Neural cell (in vitro differentiated cells): ENCODE data around the gene CADM1. TPM values are rescaled to one million over a fixed set of nuclear protein-coding genes. Genes with fewer than 3 reads are reported as not detected.

Experiments
- H2AFZ ChIP-seq: fragments of 200-600, 300-800 bp; sonication (generic), shearing (Covaris generic); 2 replicates; pipeline ENCODE4 v1.6.0; 2014; ENCODE audit warnings: low read depth, mild to moderate bottlenecking, antibody characterized with exemption, low read length, moderate library complexity
- H3F3A ChIP-seq: fragments of 200-600 bp; shearing (Covaris generic); 2 replicates; pipeline ENCODE4 v1.6.1; 2016; ENCODE audit warnings: mild to moderate bottlenecking, moderate library complexity, mixed read lengths, antibody characterized with exemption, low read length; ENCODE audit not compliant: insufficient read depth, poor library complexity, severe bottlenecking
- H3K27ac ChIP-seq: fragments of 200-600, 300-800 bp; sonication (generic), shearing (Covaris generic); 2 replicates; pipeline ENCODE4 v1.5.1; 2014; ENCODE audit warnings: mild to moderate bottlenecking, low read length, moderate library complexity
- H3K27me3 ChIP-seq: fragments of 300-800, 200-600 bp; sonication (generic), shearing (Covaris generic); 2 replicates; pipeline ENCODE4 v1.6.0; 2014; ENCODE audit warnings: mild to moderate bottlenecking, low read depth, low read length, moderate library complexity; ENCODE audit not compliant: insufficient read depth
- H3K36me3 ChIP-seq: fragments of 300-800, 200-600 bp; sonication (generic), shearing (Covaris generic); 2 replicates; pipeline ENCODE4 v1.5.1; 2014; ENCODE audit warnings: mild to moderate bottlenecking, antibody characterized with exemption, low read length, moderate library complexity; ENCODE audit not compliant: insufficient read depth
- H3K4me2 ChIP-seq: fragments of 300-800, 200-600 bp; sonication (generic), shearing (Covaris generic); 2 replicates; pipeline ENCODE4 v1.6.0; 2014; ENCODE audit warnings: mild to moderate bottlenecking, low read length
- H3K4me3 ChIP-seq: fragments of 300-800, 200-600 bp; sonication (generic), shearing (Covaris generic); 2 replicates; pipeline ENCODE4 v1.5.1; 2014; ENCODE audit warnings: mild to moderate bottlenecking, low read length, moderate library complexity
- H3K79me2 ChIP-seq: fragments of 200-600 bp; shearing (Covaris generic); replicated peaks from 2 replicates; pipeline ENCODE4 v1.6.0; 2014; ENCODE audit warnings: mild to moderate bottlenecking, low read length, moderate library complexity; ENCODE audit not compliant: insufficient read depth
- H3K9ac ChIP-seq: fragments of 300-800, 200-600 bp; sonication (generic), shearing (Covaris generic); 2 replicates; pipeline ENCODE4 v1.6.1; 2016; ENCODE audit warnings: mild to moderate bottlenecking, low read length, mixed read lengths
- H3K9me2 ChIP-seq: fragments of 200-600 bp; shearing (Covaris generic); 2 replicates; pipeline ENCODE4 v1.6.1; 2016; ENCODE audit warnings: mild to moderate bottlenecking, low read length, mixed read lengths; ENCODE audit not compliant: insufficient read depth
- H3K9me3 ChIP-seq: fragments of 200-600, 300-800 bp; sonication (generic), shearing (Covaris generic); 2 replicates; pipeline ENCODE4 v1.6.1; 2016; ENCODE audit warnings: mild to moderate bottlenecking, mixed run types, low read length, moderate library complexity, mixed read lengths
- H4K20me1 ChIP-seq: fragments of 200-600 bp; shearing (Covaris generic); 2 replicates; pipeline ENCODE4 v1.6.1; 2016; ENCODE audit warnings: mild to moderate bottlenecking, mixed run types; ENCODE audit not compliant: insufficient read depth
- EP300 ChIP-seq: fragments of 450-650 bp; conservative IDR thresholded peaks from 2 replicates; pipeline ENCODE4 v1.6.1; 2014; ENCODE audit warnings: antibody characterized with exemption, mild to moderate bottlenecking, moderate library complexity; ENCODE audit not compliant: poor library complexity, severe bottlenecking
- EZH2 ChIP-seq: fragments of 200-600, 300-800 bp; shearing (Covaris generic), sonication (generic); IDR thresholded peaks from 2 replicates; pipeline ENCODE4 v1.6.1; 2014; ENCODE audit warnings: antibody characterized with exemption, low read length, borderline replicate concordance, mild to moderate bottlenecking; ENCODE audit not compliant: insufficient read depth, poor library complexity, severe bottlenecking
- MXI1 ChIP-seq: fragments of 450-650 bp; conservative IDR thresholded peaks from 2 replicates; pipeline ENCODE4 v1.6.1; 2014; ENCODE audit warnings: antibody characterized with exemption, mild to moderate bottlenecking; ENCODE audit not compliant: poor library complexity, severe bottlenecking
- POLR2AphosphoS5 ChIP-seq: IDR thresholded peaks from 2 replicates; pipeline ENCODE4 v1.6.1; 2012
- RAD21 ChIP-seq: fragments of 450-650 bp; conservative IDR thresholded peaks from 2 replicates; pipeline ENCODE4 v1.6.1; 2014; ENCODE audit warnings: antibody characterized with exemption, mild to moderate bottlenecking, moderate library complexity
- SMC3 ChIP-seq: fragments of 450-650 bp; conservative IDR thresholded peaks from 2 replicates; pipeline ENCODE4 v1.6.1; 2014; ENCODE audit warnings: antibody characterized with exemption, mild to moderate bottlenecking, moderate library complexity; ENCODE audit not compliant: poor library complexity
- TAF1 ChIP-seq: IDR thresholded peaks from 2 replicates; pipeline ENCODE4 v1.6.1; 2012; ENCODE audit warnings: low read depth
- polyA plus RNA-seq: library from polyadenylated mRNA; depleted of rRNA; stranded (reverse); fragments of >200 nt; gene quantifications from 2 replicates; pipeline ENCODE4 v1.2.3, GENCODE V29; 2014
- TF ChIP-seq, protein P1 (sequence below): IDR thresholded peaks from 2 replicates; pipeline ENCODE4 v1.6.1; 2012; ENCODE audit warnings: borderline replicate concordance
- TF ChIP-seq, protein P2 (sequence below): fragments of 450-650 bp; IDR thresholded peaks from 2 replicates; pipeline ENCODE4 v1.5.1; 2014; ENCODE audit warnings: antibody characterized with exemption, mild to moderate bottlenecking, moderate library complexity; ENCODE audit not compliant: poor library complexity, severe bottlenecking

The CADM1 gene
- polyA plus RNA-seq, 1 donor from 2014 or later, result 92.1 TPM

DNA sequence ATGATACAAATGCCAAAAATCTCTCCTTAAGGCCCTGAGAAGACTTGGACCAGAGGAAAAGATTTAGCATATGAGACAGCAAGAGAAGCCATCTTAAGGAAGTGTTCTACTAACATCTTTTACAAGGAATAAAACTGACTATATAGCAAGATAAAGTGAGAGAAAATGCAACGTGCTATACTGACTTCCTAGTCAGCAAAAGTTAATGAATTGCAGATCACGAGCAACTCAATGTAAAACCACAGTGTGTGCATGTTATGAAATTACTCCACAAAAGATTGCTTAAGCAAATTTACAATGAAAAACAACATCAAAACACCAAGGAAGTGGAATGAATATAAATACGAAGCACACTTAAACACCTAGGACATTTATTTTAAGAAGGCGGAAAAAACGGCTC lies 187.5 kb downstream of the CADM1 start:
- no peak overlapping the region for H2AFZ ChIP-seq
- no peak overlapping the region for H3K4me2 ChIP-seq
- no peaks in the 10 kb centered on the region for H3K27me3 ChIP-seq
- H3K9ac ChIP-seq, result no peak overlapping the region
- H3K9me2 ChIP-seq, result no peaks in the 10 kb centered on the region
- no peak overlapping the region for H3K4me3 ChIP-seq
- H3K79me2 ChIP-seq, result peaks cover 8% of the 10 kb centered on the region
- H3K9me3 ChIP-seq, result no peaks in the 10 kb centered on the region
- H4K20me1 ChIP-seq, result no peaks in the 10 kb centered on the region
- TF ChIP-seq EP300 (no peak), EZH2 (no peak), SMC3 (no peak), MXI1 (no peak), POLR2AphosphoS5 (no peak), RAD21 (no peak), TAF1 (no peak)
- TF ChIP-seq, protein P1, sequence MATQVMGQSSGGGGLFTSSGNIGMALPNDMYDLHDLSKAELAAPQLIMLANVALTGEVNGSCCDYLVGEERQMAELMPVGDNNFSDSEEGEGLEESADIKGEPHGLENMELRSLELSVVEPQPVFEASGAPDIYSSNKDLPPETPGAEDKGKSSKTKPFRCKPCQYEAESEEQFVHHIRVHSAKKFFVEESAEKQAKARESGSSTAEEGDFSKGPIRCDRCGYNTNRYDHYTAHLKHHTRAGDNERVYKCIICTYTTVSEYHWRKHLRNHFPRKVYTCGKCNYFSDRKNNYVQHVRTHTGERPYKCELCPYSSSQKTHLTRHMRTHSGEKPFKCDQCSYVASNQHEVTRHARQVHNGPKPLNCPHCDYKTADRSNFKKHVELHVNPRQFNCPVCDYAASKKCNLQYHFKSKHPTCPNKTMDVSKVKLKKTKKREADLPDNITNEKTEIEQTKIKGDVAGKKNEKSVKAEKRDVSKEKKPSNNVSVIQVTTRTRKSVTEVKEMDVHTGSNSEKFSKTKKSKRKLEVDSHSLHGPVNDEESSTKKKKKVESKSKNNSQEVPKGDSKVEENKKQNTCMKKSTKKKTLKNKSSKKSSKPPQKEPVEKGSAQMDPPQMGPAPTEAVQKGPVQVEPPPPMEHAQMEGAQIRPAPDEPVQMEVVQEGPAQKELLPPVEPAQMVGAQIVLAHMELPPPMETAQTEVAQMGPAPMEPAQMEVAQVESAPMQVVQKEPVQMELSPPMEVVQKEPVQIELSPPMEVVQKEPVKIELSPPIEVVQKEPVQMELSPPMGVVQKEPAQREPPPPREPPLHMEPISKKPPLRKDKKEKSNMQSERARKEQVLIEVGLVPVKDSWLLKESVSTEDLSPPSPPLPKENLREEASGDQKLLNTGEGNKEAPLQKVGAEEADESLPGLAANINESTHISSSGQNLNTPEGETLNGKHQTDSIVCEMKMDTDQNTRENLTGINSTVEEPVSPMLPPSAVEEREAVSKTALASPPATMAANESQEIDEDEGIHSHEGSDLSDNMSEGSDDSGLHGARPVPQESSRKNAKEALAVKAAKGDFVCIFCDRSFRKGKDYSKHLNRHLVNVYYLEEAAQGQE, result no peak
- TF ChIP-seq, protein P2, sequence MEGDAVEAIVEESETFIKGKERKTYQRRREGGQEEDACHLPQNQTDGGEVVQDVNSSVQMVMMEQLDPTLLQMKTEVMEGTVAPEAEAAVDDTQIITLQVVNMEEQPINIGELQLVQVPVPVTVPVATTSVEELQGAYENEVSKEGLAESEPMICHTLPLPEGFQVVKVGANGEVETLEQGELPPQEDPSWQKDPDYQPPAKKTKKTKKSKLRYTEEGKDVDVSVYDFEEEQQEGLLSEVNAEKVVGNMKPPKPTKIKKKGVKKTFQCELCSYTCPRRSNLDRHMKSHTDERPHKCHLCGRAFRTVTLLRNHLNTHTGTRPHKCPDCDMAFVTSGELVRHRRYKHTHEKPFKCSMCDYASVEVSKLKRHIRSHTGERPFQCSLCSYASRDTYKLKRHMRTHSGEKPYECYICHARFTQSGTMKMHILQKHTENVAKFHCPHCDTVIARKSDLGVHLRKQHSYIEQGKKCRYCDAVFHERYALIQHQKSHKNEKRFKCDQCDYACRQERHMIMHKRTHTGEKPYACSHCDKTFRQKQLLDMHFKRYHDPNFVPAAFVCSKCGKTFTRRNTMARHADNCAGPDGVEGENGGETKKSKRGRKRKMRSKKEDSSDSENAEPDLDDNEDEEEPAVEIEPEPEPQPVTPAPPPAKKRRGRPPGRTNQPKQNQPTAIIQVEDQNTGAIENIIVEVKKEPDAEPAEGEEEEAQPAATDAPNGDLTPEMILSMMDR, result no peak
- no peaks in the 10 kb centered on the region for H3K36me3 ChIP-seq
- no peaks in the 10 kb centered on the region for H3F3A ChIP-seq
- H3K27ac ChIP-seq, result no peak overlapping the region

DNA sequence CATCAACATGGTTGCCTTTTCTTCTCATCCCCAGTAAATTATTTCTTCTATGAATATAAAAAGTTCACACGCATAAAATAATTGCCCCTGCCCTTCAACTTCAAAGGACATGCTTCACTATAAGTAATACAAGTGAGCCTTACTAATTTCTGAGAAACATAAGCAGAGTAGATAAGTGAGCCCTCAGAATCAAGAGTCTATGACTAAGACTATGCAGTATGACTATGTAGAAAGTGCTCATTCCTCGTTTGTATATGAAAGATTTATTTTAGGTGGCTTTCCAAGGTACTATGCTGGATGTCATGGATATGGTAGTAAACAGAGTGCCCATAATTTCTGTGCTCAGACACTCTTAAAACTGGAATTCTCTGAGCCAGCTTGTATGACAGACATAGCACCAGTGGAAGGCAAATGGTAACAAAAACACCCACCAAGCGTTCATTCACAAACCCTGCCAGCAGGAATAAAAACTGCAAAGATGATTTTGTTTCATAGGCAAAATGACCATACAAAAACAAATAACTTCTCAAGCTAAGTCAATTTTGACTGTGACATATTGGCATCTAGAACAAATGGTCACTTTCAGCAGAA lies 189.8 kb downstream of the CADM1 start:
- no peak overlapping the region for H3K27ac ChIP-seq
- H4K20me1 ChIP-seq, result no peaks in the 10 kb centered on the region
- no peak overlapping the region for H3K4me2 ChIP-seq
- H2AFZ ChIP-seq, result no peak overlapping the region
- H3K9me3 ChIP-seq, result no peaks in the 10 kb centered on the region
- H3K36me3 ChIP-seq, result no peaks in the 10 kb centered on the region
- no peaks in the 10 kb centered on the region for H3K27me3 ChIP-seq
- H3K9ac ChIP-seq, result no peak overlapping the region
- peaks cover 8% of the 10 kb centered on the region for H3K79me2 ChIP-seq
- no peaks in the 10 kb centered on the region for H3K9me2 ChIP-seq
- TF ChIP-seq, protein P1, result no peak
- TF ChIP-seq, protein P2, result no peak
- TF ChIP-seq MXI1 (no peak), SMC3 (no peak), POLR2AphosphoS5 (no peak), EP300 (no peak), EZH2 (no peak), RAD21 (no peak), TAF1 (no peak)
- no peak overlapping the region for H3K4me3 ChIP-seq
- H3F3A ChIP-seq, result no peaks in the 10 kb centered on the region
